Measurements from ENCODE around the gene SLC9A9. TPM values are rescaled to one million over a fixed set of nuclear protein-coding genes. Genes with fewer than 3 reads are reported as not detected.

The SLC9A9 gene
- total RNA-seq, 4 donors from 2014 or later, result 15.1 to 41.1 (median 20.7) TPM

- TF ChIP-seq CTCF (IDR thresholded peaks at IDR 0.05; ENCODE audit: low read depth), result no peak
These were observed 116.5 kb downstream of the SLC9A9 start for GRCh38 chr3:143731776-143732175.

- TF ChIP-seq CTCF (IDR thresholded peaks at IDR 0.05; ENCODE audit: low read depth), result no peak
These were observed 116.9 kb downstream of the SLC9A9 start for GRCh38 chr3:143731320-143731719.

- TF ChIP-seq CTCF (IDR thresholded peaks at IDR 0.05; ENCODE audit: low read depth), result no peak
These were observed 120.9 kb downstream of the SLC9A9 start for GRCh38 chr3:143727391-143727790.

- TF ChIP-seq CTCF (IDR thresholded peaks at IDR 0.05; ENCODE audit: low read depth), result no peak
These were observed 121.5 kb downstream of the SLC9A9 start for GRCh38 chr3:143726727-143727126.

- no peak for TF ChIP-seq CTCF (IDR thresholded peaks at IDR 0.05; ENCODE audit: low read depth)
These were observed 127.9 kb downstream of the SLC9A9 start for GRCh38 chr3:143720381-143720780.

- TF ChIP-seq CTCF (IDR thresholded peaks at IDR 0.05; ENCODE audit: low read depth), result no peak
These were observed 129.8 kb downstream of the SLC9A9 start for GRCh38 chr3:143718463-143718862.

GRCh38 chr3:143716731-143717130, 131.5 kb downstream of the SLC9A9 start:
- TF ChIP-seq CTCF (IDR thresholded peaks at IDR 0.05; ENCODE audit: low read depth), result no peak
